Activated T-cell treated with anti-CD3 and anti-CD28 coated beads for 4 hours (primary cell): Measurements from ENCODE around the gene TMEM179B.
"Not testable (repeated sequence)": the region's sequence is repeated elsewhere in the genome, so short reads cannot be mapped to it uniquely, and the experiment has no call there.

Experiments
- DNase-seq: peaks from one replicate; pipeline ENCODE4 v3.0.0-alpha.2; 2020

TMEM179B gene

GRCh38 chr11:62787005-62787759, at the start of gene TMEM179B:
TMEM179B (plus strand) TSS chr11:62787402; CDS start chr11:62787432, 30 bp downstream.
- DNase-seq, result peak; percentile 99

GRCh38 chr11:62747475-62748160, 39.6 kb upstream of the TMEM179B start:
- DNase-seq, result no peak

DNA sequence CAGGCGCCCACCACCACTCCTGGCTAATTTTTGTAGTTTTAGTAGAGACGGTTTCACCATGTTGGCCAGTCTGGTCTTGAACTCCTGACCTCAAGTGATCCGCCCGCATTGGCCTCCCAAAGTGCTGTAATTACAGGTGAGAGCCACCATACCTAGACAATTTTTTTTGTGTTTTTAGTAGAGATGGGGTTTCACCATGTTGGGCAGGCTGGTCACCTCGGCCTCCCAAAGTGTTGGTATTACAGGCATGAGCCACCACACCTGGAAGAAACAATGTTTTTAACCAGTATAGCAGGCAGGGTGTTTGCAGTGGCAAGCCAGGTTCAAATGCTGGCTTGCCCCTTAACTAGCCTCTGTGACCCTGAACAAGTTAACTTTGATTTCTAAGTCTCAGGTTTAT, 37.3 kb upstream of the TMEM179B start:
- not testable (repeated sequence) for DNase-seq

GRCh38 chr11:62752177-62752785, 34.9 kb upstream of the TMEM179B start:
- no peak for DNase-seq

DNA sequence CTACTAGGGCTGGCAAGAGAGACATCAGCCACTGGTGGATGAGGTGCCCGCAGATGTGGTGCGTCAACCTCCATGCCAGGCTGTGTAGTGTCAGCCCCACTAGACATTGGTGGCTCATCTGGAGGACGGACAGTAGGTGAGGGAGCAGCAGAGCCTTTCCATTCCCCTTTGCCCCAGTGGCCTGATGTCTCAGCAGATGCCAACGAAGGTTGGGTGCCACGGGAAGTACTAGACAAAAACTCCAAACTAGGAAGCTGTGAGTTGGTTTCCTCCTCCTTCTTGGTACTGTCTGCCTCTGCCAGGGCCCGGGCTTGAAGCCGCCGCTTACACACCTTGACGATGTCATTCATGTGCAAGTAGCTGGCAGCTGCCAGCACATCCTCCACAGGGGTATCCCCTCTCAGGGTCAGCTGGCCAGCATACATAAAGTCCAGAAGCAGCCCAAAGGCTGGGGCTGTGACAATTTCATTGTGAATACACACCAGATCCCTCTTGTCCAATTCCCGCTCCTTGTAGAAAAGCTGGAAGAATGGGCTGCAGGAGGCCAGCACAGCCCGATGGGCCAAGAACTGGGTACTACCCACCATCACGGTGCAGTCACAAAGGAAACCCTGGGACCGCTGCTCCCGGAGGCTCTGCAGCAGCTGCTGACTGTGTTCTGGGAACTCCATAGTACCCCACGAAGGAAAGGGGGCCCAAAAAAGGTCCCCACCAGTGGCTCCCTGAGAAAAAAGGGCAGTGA, 34.0 kb upstream of the TMEM179B start:
- no peak for DNase-seq

- peak; percentile 96 for DNase-seq
Observed at GRCh38 chr11:62753736-62754603, 33.2 kb upstream of the TMEM179B start, which contains the start of gene ZBTB3. ZBTB3 (minus strand) TSS chr11:62754160; CDS start chr11:62753664, 496 bp downstream.

DNA sequence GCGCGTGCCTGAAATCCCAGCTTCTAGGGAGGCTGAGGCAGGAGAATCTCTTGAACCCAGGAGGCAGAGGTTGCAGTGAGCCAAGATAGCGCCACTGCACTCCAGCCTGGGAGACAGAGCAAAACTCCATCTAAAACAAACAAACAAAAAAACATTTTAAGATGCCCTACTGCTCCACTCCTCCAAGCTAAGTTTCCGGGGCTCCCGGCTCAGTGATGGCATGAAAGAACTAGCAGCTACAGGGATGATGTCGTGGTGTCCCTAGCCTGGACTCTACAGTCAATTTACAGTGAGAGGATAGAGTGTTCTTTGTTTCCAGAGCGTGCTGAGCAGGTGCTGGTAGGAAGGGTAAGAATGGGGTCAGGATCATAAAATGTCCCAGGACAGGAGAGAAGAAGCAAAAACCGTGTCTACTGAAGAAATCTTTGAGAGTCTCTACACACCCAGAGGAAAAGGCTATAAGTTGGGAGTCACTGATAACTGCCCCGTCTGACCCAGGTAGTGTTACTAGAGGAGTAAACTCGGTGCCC, 32.1 kb upstream of the TMEM179B start:
- DNase-seq, result no peak

GRCh38 chr11:62757846-62758788, 29.1 kb upstream of the TMEM179B start:
- DNase-seq, result no peak

GRCh38 chr11:62760867-62761227, 26.4 kb upstream of the TMEM179B start:
- DNase-seq, result not testable (repeated sequence)

- DNase-seq, result no peak
Observed at GRCh38 chr11:62770778-62771143, 16.4 kb upstream of the TMEM179B start.

DNA sequence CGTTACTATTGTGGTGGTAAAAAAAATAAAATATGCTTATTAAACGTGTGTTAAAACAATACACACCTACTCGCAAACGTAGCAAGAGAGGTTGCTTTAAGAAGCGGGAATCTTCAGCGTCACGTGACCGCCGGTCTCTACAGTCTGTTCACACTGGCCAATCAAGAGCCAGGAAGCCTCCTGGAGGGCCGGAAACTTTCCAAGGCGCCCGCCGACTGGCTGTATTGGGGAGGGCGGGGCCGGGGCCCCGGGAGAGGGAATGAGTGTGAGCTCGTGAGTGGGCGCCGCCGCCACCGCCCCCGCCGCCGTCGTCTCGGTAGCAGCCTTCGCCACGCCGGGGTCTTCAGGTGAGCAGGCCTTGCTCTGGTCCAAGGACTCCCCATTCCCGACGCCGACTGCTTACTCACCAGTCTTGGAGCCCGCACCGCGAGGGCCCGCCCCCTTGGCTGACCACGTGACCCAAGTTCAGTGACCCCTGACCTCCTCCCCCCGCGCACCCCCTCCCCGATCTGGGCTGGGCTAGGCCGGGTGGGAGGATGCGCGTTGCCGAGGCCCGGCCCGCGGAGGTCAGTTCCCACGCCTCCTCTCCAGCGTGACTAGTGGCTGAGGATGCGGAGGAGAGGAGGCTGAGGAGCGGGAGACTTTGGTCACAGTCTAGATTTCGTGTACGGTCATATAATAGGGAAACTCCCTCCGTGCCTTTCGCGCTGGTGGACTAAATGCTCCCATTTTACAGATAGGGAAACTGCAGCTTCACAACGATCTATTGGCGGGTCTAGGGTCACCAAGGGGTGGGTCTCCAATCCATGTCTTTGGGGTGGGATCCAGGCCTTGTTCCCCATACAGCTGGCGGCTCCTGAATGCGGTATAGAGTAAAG, 15.8 kb upstream of the TMEM179B start, which contains the start of gene TAF6L:
Gene TAF6L (plus strand): TSS at position 253 of the 878 bp plus-strand sequence. CDS start 4,388 bp downstream, outside the sequence.
- peak; percentile 88 for DNase-seq

GRCh38 chr11:62774407-62774806, 12.8 kb upstream of the TMEM179B start:
- no peak for DNase-seq

DNA sequence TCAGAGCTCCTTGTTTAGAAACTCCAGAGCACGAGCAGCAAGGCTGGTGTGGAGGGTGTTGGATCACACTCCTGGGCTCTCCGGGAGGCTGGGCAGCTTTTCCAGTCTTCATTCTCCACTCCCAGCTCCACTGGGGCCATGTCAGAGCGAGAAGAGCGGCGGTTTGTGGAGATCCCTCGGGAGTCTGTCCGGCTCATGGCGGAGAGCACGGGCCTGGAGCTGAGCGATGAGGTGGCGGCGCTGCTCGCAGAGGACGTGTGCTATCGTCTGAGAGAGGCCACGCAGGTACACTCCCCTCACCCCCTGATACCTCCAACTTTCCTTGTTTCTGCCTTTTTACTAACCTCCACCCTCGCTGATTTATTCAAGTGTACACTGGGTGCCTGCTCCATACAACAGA, 11.6 kb upstream of the TMEM179B start:
- no peak for DNase-seq

- DNase-seq, result no peak
Observed at GRCh38 chr11:62777389-62777788, 9.8 kb upstream of the TMEM179B start.

DNA sequence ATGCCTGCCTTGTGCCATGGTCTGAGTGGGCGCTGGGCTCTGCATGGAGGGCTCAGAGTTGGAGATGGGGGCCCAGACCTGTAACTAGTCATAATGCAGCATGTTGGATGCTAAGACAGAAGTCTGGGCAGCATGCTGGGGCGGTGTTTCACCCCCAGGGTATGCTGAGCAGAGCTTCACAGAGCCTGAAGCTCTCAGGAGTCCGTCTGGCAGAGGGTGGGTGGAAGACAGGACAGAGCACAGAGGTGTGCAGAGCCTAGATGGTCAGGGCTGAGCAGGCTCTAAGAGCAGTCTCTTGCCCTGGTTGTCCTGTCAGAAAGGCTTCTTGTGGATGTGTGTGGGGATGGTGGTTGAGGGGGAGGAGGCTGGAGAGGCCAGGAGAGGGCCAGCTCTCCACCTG, 8.8 kb upstream of the TMEM179B start:
- DNase-seq, result no peak

GRCh38 chr11:62782753-62783152, 4.4 kb upstream of the TMEM179B start:
- DNase-seq, result no peak

- peak; percentile 75 for DNase-seq
Observed at GRCh38 chr11:62786318-62787004, 741 bp upstream of the TMEM179B start.

GRCh38 chr11:62788991-62789390, 1.8 kb downstream of the TMEM179B start:
- DNase-seq, result no peak

- no peak for DNase-seq
Observed at GRCh38 chr11:62789576-62789975, 2.4 kb downstream of the TMEM179B start.
